Spleen (tissue), 7 donors: Measurements from ENCODE around the gene GOLGA2.

ENCODE experiments used
- CTCF ChIP-seq, 11 experiments: fragments of 200-600 bp in 7 of 11; fragments of 450-650 bp in 4 of 11; sonication (generic) in 4 of 11; IDR thresholded peaks in 8 of 11; conservative IDR thresholded peaks in 3 of 11; 1 replicate in 7 of 11; 2 replicates in 4 of 11; pipeline versions ENCODE4 v1.4.0 to v1.8.0; 2016 to 2021; ENCODE audit warnings: antibody characterized with exemption in 11 of 11, inconsistent platforms in 4 of 11, mild to moderate bottlenecking in 1 of 11
- POLR2AphosphoS5 ChIP-seq, 3 donors: sonication (generic); formaldehyde crosslinking; IDR thresholded peaks; one replicate each; pipeline ENCODE4 v1.5.1; 2017; ENCODE audit warnings: antibody characterized with exemption in 3 of 3
- donor health status: DM: no; HTN: no; CAD: no; lungs with moderate emphysema.
- donor health status: DM: no; HTN: no; CAD: no.
- donor health status: DM: no; HTN: no; CAD: no.

- TF ChIP-seq CTCF (IDR thresholded peaks at IDR 0.05 in 8 of 11, conservative IDR thresholded peaks at IDR 0.05 in 3 of 11): no peak
- TF ChIP-seq POLR2AphosphoS5 (IDR thresholded peaks at IDR 0.05): no peak
Measured at GRCh38 chr9:128262687-128263086, 13.1 kb downstream of the GOLGA2 start.
